Measurements from ENCODE around the gene CCBE1. TPM values are rescaled to one million over a fixed set of nuclear protein-coding genes. Genes with fewer than 3 reads are reported as not detected.

Gene CCBE1
- total and polyA plus RNA-seq, 4 donors: 0.99 to 2.7 (median 1.9) TPM

- Histone ChIP-seq H3K4me1 (ENCODE audit: control insufficient read depth, insufficient read depth, low read length) (no peaks in the 10 kb centered on the region), H3K4me3 (ENCODE audit: low read depth, low read length) (no peak overlapping the region), H3K9me3 (ENCODE audit: control insufficient read depth, insufficient read depth, low read length) (no peaks in the 10 kb centered on the region), H3K27ac (ENCODE audit: low read depth, low read length) (no peak overlapping the region), H3K36me3 (ENCODE audit: control insufficient read depth, insufficient read depth, low read length) (no peaks in the 10 kb centered on the region), H3K27me3 (ENCODE audit: control insufficient read depth, insufficient read depth, low read length) (no peaks in the 10 kb centered on the region)
- DNase-seq (ENCODE audit: low read depth in 4 of 6, low spot score in 6 of 6): no peak
- WGBS (ENCODE audit: insufficient coverage): 93% methylated on average over 2 of the region's 3 CpGs
Observed at GRCh38 chr18:59461171-59461570, 236.1 kb downstream of the CCBE1 start.

DNA sequence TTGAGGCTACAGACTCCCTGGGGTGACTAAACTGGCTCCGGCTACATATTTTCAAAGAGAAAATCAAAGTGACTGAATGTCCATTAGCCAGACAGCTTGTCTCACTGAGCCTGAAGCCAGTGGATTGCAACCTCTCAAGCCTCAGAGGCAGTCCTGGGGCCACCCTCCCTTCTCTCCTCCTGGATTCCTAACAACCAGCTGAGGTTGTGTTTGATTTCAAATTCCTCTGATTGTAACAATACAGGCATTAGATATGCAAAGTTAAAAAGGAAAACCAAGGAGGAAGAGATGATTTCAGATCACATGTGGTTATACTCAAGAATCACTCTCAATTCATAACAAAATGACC, 237.2 kb downstream of the CCBE1 start:
- no peak for DNase-seq (ENCODE audit: low read depth in 4 of 6, low spot score in 6 of 6)
- peaks cover 6% of the 10 kb centered on the region for H3K4me1 ChIP-seq (ENCODE audit: control insufficient read depth, insufficient read depth, low read length)
- H3K27me3 ChIP-seq (ENCODE audit: control insufficient read depth, insufficient read depth, low read length): no peaks in the 10 kb centered on the region
- H3K4me3 ChIP-seq (ENCODE audit: low read depth, low read length): no peak overlapping the region
- 56% methylated on average over 1 of the region's 1 CpG for WGBS (ENCODE audit: insufficient coverage)
- no peaks in the 10 kb centered on the region for H3K36me3 ChIP-seq (ENCODE audit: control insufficient read depth, insufficient read depth, low read length)
- H3K27ac ChIP-seq (ENCODE audit: low read depth, low read length): no peak overlapping the region
- H3K9me3 ChIP-seq (ENCODE audit: control insufficient read depth, insufficient read depth, low read length): no peaks in the 10 kb centered on the region

- Histone ChIP-seq H3K27me3 (ENCODE audit: control insufficient read depth, insufficient read depth, low read length) (peaks cover 2% of the 10 kb centered on the region), H3K9me3 (ENCODE audit: control insufficient read depth, insufficient read depth, low read length) (no peaks in the 10 kb centered on the region), H3K36me3 (ENCODE audit: control insufficient read depth, insufficient read depth, low read length) (no peaks in the 10 kb centered on the region), H3K4me1 (ENCODE audit: control insufficient read depth, insufficient read depth, low read length) (peaks cover 11% of the 10 kb centered on the region), H3K4me3 (ENCODE audit: low read depth, low read length) (no peak overlapping the region), H3K27ac (ENCODE audit: low read depth, low read length) (no peak overlapping the region)
- 0% methylated on average over 3 of the region's 8 CpGs for WGBS (ENCODE audit: insufficient coverage)
- DNase-seq (ENCODE audit: low read depth in 4 of 6, low spot score in 6 of 6): peak in 4 of 6 donors; percentile 15 to 85 (median 35)
Observed at GRCh38 chr18:59459369-59460071, 237.7 kb downstream of the CCBE1 start.

DNA sequence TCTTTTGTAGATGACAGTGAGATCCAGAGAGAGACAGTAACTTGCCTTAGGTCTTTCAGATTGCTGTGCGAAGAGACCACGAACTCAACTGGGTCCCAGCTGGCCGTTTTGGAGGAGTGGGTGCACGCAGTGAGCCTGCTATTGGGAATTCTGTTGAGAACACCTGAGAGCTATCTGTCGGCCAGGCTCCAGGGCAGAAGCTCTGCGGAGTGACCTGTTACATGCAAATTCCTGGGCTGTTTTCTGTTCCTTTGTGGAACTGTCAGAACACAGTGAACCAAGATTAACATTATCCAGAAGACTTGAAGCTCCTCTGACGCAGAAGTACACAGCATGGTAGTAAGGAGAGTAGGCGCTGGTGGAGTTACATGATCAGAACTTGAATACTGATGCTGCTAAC, 238.6 kb downstream of the CCBE1 start:
- H3K9me3 ChIP-seq (ENCODE audit: control insufficient read depth, insufficient read depth, low read length): no peaks in the 10 kb centered on the region
- no peak for DNase-seq (ENCODE audit: low read depth in 4 of 6, low spot score in 6 of 6)
- no peak overlapping the region for H3K4me3 ChIP-seq (ENCODE audit: low read depth, low read length)
- H3K27me3 ChIP-seq (ENCODE audit: control insufficient read depth, insufficient read depth, low read length): peaks cover 2% of the 10 kb centered on the region
- H3K4me1 ChIP-seq (ENCODE audit: control insufficient read depth, insufficient read depth, low read length): peaks cover 12% of the 10 kb centered on the region
- no peaks in the 10 kb centered on the region for H3K36me3 ChIP-seq (ENCODE audit: control insufficient read depth, insufficient read depth, low read length)
- 74% methylated on average over 8 of the region's 8 CpGs for WGBS (ENCODE audit: insufficient coverage)
- no peak overlapping the region for H3K27ac ChIP-seq (ENCODE audit: low read depth, low read length)

DNA sequence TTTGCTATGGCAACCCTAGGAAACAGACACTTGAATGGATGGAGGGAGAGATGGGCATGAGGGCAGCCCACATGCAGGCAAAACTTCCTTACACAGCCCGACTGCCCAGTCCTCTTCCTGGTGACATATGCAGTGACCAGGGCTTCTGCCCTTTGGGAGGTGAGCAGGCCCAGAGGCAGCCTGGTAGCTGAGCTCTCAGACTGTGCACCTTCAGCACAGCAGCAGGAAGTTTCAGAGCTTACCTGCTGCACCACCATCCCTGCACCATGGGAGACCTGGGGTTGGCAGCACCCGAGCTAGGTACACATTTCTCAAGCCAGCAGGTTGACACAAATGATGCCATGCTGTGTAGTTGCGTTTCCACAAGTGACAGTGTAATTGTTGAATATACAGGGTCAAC, 240.6 kb downstream of the CCBE1 start:
- no peak for DNase-seq (ENCODE audit: low read depth in 4 of 6, low spot score in 6 of 6)
- H3K36me3 ChIP-seq (ENCODE audit: control insufficient read depth, insufficient read depth, low read length): no peaks in the 10 kb centered on the region
- H3K4me1 ChIP-seq (ENCODE audit: control insufficient read depth, insufficient read depth, low read length): peaks cover 12% of the 10 kb centered on the region
- H3K27ac ChIP-seq (ENCODE audit: low read depth, low read length): no peak overlapping the region
- 88% methylated on average over 3 of the region's 3 CpGs for WGBS (ENCODE audit: insufficient coverage)
- H3K27me3 ChIP-seq (ENCODE audit: control insufficient read depth, insufficient read depth, low read length): peaks cover 2% of the 10 kb centered on the region
- no peaks in the 10 kb centered on the region for H3K9me3 ChIP-seq (ENCODE audit: control insufficient read depth, insufficient read depth, low read length)
- H3K4me3 ChIP-seq (ENCODE audit: low read depth, low read length): no peak overlapping the region

DNA sequence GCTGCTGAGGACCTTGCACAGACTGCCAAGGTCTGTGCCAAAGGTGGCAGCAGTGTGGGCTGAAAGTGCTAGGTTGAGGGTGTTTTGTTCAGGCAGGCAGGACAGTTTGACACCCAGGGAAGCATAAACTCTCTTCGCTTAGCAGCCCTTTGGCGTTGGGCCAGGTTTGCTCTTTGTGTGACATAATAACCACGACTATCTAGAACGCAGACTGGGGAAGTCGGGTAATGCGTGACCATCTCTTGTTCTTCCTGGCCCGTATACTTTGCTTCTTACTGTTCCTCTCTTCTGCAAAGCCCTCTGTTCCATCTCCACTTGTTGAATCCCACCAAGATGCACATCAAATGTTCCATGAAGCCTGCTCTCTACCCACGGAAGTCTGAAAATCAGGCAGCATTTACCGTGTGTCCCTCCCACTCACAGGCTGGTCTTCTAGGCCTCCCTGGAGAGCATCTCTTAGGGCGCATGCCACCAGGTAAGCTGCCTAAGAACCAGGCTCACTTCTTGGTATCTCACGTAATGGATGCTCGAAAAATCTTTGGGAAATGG, 241.4 kb downstream of the CCBE1 start:
- Histone ChIP-seq H3K27me3 (ENCODE audit: control insufficient read depth, insufficient read depth, low read length) (peaks cover 2% of the 10 kb centered on the region), H3K9me3 (ENCODE audit: control insufficient read depth, insufficient read depth, low read length) (no peaks in the 10 kb centered on the region), H3K4me1 (ENCODE audit: control insufficient read depth, insufficient read depth, low read length) (peaks cover 12% of the 10 kb centered on the region), H3K27ac (ENCODE audit: low read depth, low read length) (no peak overlapping the region), H3K4me3 (ENCODE audit: low read depth, low read length) (no peak overlapping the region), H3K36me3 (ENCODE audit: control insufficient read depth, insufficient read depth, low read length) (no peaks in the 10 kb centered on the region)
- peak in 1 of 6 donors; percentile 29 for DNase-seq (ENCODE audit: low read depth in 4 of 6, low spot score in 6 of 6)
- WGBS (ENCODE audit: insufficient coverage): 53% methylated on average over 10 of the region's 12 CpGs

DNA sequence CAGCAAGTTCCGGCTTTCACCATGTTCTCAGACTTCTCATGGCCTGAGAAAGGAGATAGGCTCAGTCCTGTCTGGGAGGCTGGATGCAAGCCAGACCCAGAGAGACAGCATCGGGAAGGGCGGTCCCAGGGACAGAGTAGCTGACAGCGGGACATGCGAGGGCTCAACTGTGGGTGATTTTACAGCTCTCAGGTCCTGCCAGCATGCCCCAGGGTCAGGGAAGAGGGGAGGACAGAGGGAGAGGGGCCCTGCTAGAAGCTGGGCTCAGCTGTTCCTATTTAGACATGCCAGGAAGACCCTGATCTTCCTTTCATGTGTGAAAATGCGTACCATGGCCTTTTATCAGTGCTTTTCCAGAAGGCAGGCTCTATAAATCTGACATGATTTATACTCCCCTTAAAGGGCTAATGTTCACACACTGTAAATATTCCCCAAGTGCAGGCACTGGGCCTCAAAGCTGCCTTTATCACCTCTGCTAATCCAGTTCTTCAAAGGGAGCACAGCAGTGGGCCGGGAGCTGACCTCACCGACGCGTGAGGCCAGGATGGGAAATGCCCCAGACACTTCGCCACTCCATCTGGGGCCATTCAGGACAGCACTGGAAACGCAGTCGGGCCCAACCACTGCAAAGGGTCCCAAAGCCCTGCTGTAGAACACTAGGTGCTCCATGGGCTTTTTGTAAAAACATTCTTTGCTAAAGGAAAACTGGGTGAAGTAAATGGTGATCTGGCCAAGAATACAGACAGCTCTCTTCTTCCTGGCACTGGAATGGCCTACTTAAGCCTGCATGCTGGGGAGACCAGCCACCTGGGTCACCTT, 242.1 kb downstream of the CCBE1 start:
- Histone ChIP-seq H3K36me3 (ENCODE audit: control insufficient read depth, insufficient read depth, low read length) (no peaks in the 10 kb centered on the region), H3K27ac (ENCODE audit: low read depth, low read length) (no peak overlapping the region), H3K9me3 (ENCODE audit: control insufficient read depth, insufficient read depth, low read length) (no peaks in the 10 kb centered on the region), H3K27me3 (ENCODE audit: control insufficient read depth, insufficient read depth, low read length) (peaks cover 2% of the 10 kb centered on the region), H3K4me3 (ENCODE audit: low read depth, low read length) (no peak overlapping the region), H3K4me1 (ENCODE audit: control insufficient read depth, insufficient read depth, low read length) (peaks cover 12% of the 10 kb centered on the region)
- peak in 1 of 6 donors; percentile 12 for DNase-seq (ENCODE audit: low read depth in 4 of 6, low spot score in 6 of 6)
- WGBS (ENCODE audit: insufficient coverage): 41% methylated on average over 13 of the region's 13 CpGs

GRCh38 chr18:59453468-59453961, 243.7 kb downstream of the CCBE1 start:
- H3K36me3 ChIP-seq (ENCODE audit: control insufficient read depth, insufficient read depth, low read length): no peaks in the 10 kb centered on the region
- peaks cover 2% of the 10 kb centered on the region for H3K27me3 ChIP-seq (ENCODE audit: control insufficient read depth, insufficient read depth, low read length)
- no peak for DNase-seq (ENCODE audit: low read depth in 4 of 6, low spot score in 6 of 6)
- H3K9me3 ChIP-seq (ENCODE audit: control insufficient read depth, insufficient read depth, low read length): no peaks in the 10 kb centered on the region
- H3K4me3 ChIP-seq (ENCODE audit: low read depth, low read length): no peak overlapping the region
- H3K4me1 ChIP-seq (ENCODE audit: control insufficient read depth, insufficient read depth, low read length): peaks cover 12% of the 10 kb centered on the region
- no peak overlapping the region for H3K27ac ChIP-seq (ENCODE audit: low read depth, low read length)
- WGBS (ENCODE audit: insufficient coverage): 100% methylated on average over 4 of the region's 7 CpGs

GRCh38 chr18:59451963-59452362, 245.3 kb downstream of the CCBE1 start:
- Histone ChIP-seq H3K27ac (ENCODE audit: low read depth, low read length) (no peak overlapping the region), H3K4me3 (ENCODE audit: low read depth, low read length) (no peak overlapping the region), H3K9me3 (ENCODE audit: control insufficient read depth, insufficient read depth, low read length) (no peaks in the 10 kb centered on the region), H3K36me3 (ENCODE audit: control insufficient read depth, insufficient read depth, low read length) (no peaks in the 10 kb centered on the region), H3K4me1 (ENCODE audit: control insufficient read depth, insufficient read depth, low read length) (peaks cover 12% of the 10 kb centered on the region), H3K27me3 (ENCODE audit: control insufficient read depth, insufficient read depth, low read length) (peaks cover 2% of the 10 kb centered on the region)
- no peak for DNase-seq (ENCODE audit: low read depth in 4 of 6, low spot score in 6 of 6)
- WGBS (ENCODE audit: insufficient coverage): 74% methylated on average over 4 of the region's 6 CpGs
